A673 (cell line): ENCODE data around the gene MTO1. TPM values are rescaled to one million over a fixed set of nuclear protein-coding genes. Genes with fewer than 3 reads are reported as not detected.

ENCODE experiments used
- Bru-seq: library from RNA; stranded (reverse); fragments of 400-500 nt; gene quantifications from one replicate; lab custom pipeline; 2021; lab: Mats Ljungman, UMichigan
- BruChase-seq, 2 experiments: library from RNA; stranded (reverse); fragments of 400-500 nt; gene quantifications; one replicate each; lab custom pipeline; 2021; lab: Mats Ljungman, UMichigan
- BruUV-seq: library from RNA; stranded (reverse); fragments of 400-500 nt; replicated peaks from 2 replicates; lab custom pipeline; 2021; lab: Mats Ljungman, UMichigan
- CTCF ChIA-PET: fragments of 300-600 bp; sonication (Branson Sonifier 250); formaldehyde crosslinking; loops from one replicate; lab custom pipeline; 2022; ENCODE audit warnings: antibody characterized with exemption; lab: Charles Lee
- POLR2A ChIA-PET: fragments of 300-600 bp; sonication (Branson Sonifier 250); formaldehyde crosslinking; loops from one replicate; lab custom pipeline; 2022; ENCODE audit warnings: antibody characterized with exemption; ENCODE audit not compliant: low non-redundant PET; lab: Charles Lee
- DNase-seq: peaks from one replicate; pipeline ENCODE4 v3.0.0-alpha.2; 2015; ENCODE audit warnings: low spot score
- H3K27ac ChIP-seq: fragments of 200-600 bp; sonication (generic); 2 replicates; pipeline ENCODE4 v1.5.1; 2016; ENCODE audit warnings: mixed run types, low read depth, mild to moderate bottlenecking, mixed read lengths, antibody characterized with exemption, low read length; ENCODE audit not compliant: poor library complexity, severe bottlenecking
- H3K27me3 ChIP-seq: fragments of 200-600 bp; sonication (generic); replicated peaks from 2 replicates; pipeline ENCODE4 v1.6.1; 2017; ENCODE audit warnings: mixed run types, low read depth, mild to moderate bottlenecking, mixed read lengths, antibody characterized with exemption, low read length; ENCODE audit not compliant: insufficient read depth, poor library complexity
- H3K36me3 ChIP-seq: fragments of 200-600 bp; sonication (generic); 2 replicates; pipeline ENCODE4 v1.6.1; 2016; ENCODE audit warnings: mixed run types, mild to moderate bottlenecking, mixed read lengths, antibody characterized with exemption, low read length; ENCODE audit not compliant: insufficient read depth, poor library complexity, severe bottlenecking
- H3K4me1 ChIP-seq: fragments of 200-600 bp; sonication (generic); 2 replicates; pipeline ENCODE4 v1.6.1; 2017; ENCODE audit warnings: mixed run types, mild to moderate bottlenecking, mixed read lengths, antibody characterized with exemption, low read length; ENCODE audit not compliant: insufficient read depth, poor library complexity, severe bottlenecking
- H3K4me3 ChIP-seq: fragments of 200-600 bp; sonication (generic); 2 replicates; pipeline ENCODE4 v1.5.1; 2016; ENCODE audit warnings: low read depth, mixed run types, mild to moderate bottlenecking, mixed read lengths, low read length; ENCODE audit not compliant: poor library complexity, severe bottlenecking
- H3K9me3 ChIP-seq: fragments of 200-600 bp; sonication (generic); 2 replicates; pipeline ENCODE4 v1.6.1; 2016; ENCODE audit warnings: mixed run types, low read depth, mild to moderate bottlenecking, mixed read lengths, antibody characterized with exemption, low read length; ENCODE audit not compliant: poor library complexity, severe bottlenecking
- CTCF ChIP-seq: fragments of 300-800, 200-600 bp; sonication (generic); conservative IDR thresholded peaks from 2 replicates; pipeline ENCODE4 v1.5.1; 2017; ENCODE audit warnings: low read depth, mild to moderate bottlenecking, antibody characterized with exemption, low read length, moderate library complexity, mixed read lengths
- EZH2 ChIP-seq: fragments of 200-600 bp; sonication (generic); IDR thresholded peaks from 2 replicates; pipeline ENCODE4 v1.6.1; 2017; ENCODE audit warnings: borderline replicate concordance, low read depth, mild to moderate bottlenecking, mixed read lengths, antibody characterized with exemption, low read length; ENCODE audit not compliant: poor library complexity, severe bottlenecking
- intact Hi-C: fragments of 100-400 bp; cut with micrococcal nuclease; formaldehyde crosslinking; loops from one replicate; pipeline ENCODE4 v1.10.0; 2022; ENCODE audit not compliant: unreplicated experiment
- long read RNA-seq: library from polyadenylated mRNA; stranded (forward); transcript quantifications from one replicate; pipeline ENCODE4 v2.0.0, GENCODE V29; 2022
- total RNA-seq: library from RNA; stranded (reverse); gene quantifications from 2 replicates; pipeline ENCODE4 v1.2.3, GENCODE V29; 2021

MTO1 gene
- total RNA-seq (44.1 and 50.8 TPM in 2 replicates), Bru-seq, nascent RNA (percentile 72 among the genes with signal in this experiment), BruChase-seq, experiment 1, labeled RNA remaining after a 2-hour chase (percentile 64 among the genes with signal in this experiment), BruChase-seq, experiment 2, labeled RNA remaining after a 6-hour chase (percentile 73 among the genes with signal in this experiment)
- long read RNA-seq, full-length matches to known transcripts, result 56 of 99 reads
- long read RNA-seq, partial matches to known transcripts, result 5 of 99 reads
- long read RNA-seq, other reads (novel, unspliced or antisense), result 38 of 99 reads

GRCh38 chr6:73461537-73462350 is at the start of gene MTO1:
MTO1 (plus strand) TSS chr6:73461737; CDS start chr6:73461855, 118 bp downstream.
- TSS peak; percentile 78 for BruUV-seq

GRCh38 chr6:73413102-73413501 is 48.4 kb upstream of the MTO1 start:
- DNase-seq, result no peak
- intact Hi-C loops, result no loop called here
- POLR2A ChIA-PET, result no interaction called here
- H3K36me3 ChIP-seq, result no peaks in the 10 kb centered on the region
- H3K4me1 ChIP-seq, result no peaks in the 10 kb centered on the region
- TF ChIP-seq CTCF (no peak), EZH2 (no peak)
- CTCF ChIA-PET, result no interaction called here
- no peak overlapping the region for H3K4me3 ChIP-seq
- no peaks in the 10 kb centered on the region for H3K9me3 ChIP-seq
- H3K27me3 ChIP-seq, result no peaks in the 10 kb centered on the region
- no peak overlapping the region for H3K27ac ChIP-seq
- no TSS peak for BruUV-seq

More at GRCh38 chr6:73461537-73462350, at the start of gene MTO1:
- no peaks in the 10 kb centered on the region for H3K9me3 ChIP-seq
- peak within 1 kb of the TSS; percentile 95 for H3K27ac ChIP-seq
- intact Hi-C loops, result no loop called here
- peak within 1 kb of the TSS; percentile 91 for H3K4me3 ChIP-seq
- H3K36me3 ChIP-seq, result peaks cover 8% of the 10 kb centered on the region
- DNase-seq, result peak; percentile 95
- H3K4me1 ChIP-seq, result no peaks in the 10 kb centered on the region
- TF ChIP-seq EZH2 (no peak), CTCF (no peak)
- POLR2A ChIA-PET, result interaction anchor here (0.6 to 0.8 kb wide), 5 partner anchors 51 to 137 kb away, joined by 3 to 5 read pairs (median 3); no protein-coding TSS in a partner anchor
- CTCF ChIA-PET, result no interaction called here
- no peaks in the 10 kb centered on the region for H3K27me3 ChIP-seq

- H3K9me3 ChIP-seq, result no peaks in the 10 kb centered on the region
- no peaks in the 10 kb centered on the region for H3K4me1 ChIP-seq
- H3K27ac ChIP-seq, result no peak overlapping the region
- CTCF ChIA-PET, result no interaction called here
- BruUV-seq, result no TSS peak
- DNase-seq, result no peak
- TF ChIP-seq EZH2 (no peak), CTCF (no peak)
- POLR2A ChIA-PET, result no interaction called here
- no peaks in the 10 kb centered on the region for H3K27me3 ChIP-seq
- no peaks in the 10 kb centered on the region for H3K36me3 ChIP-seq
- H3K4me3 ChIP-seq, result no peak overlapping the region
- intact Hi-C loops, result no loop called here
Measured at GRCh38 chr6:73418081-73418741, 43.3 kb upstream of the MTO1 start.
